Activated gamma-delta T cell treated with anti-CD3 and anti-CD28 coated beads, Interleukin-2, amount 50 U/mL, for 16 hours (primary cell): ENCODE results near the gene SPG7.
A peak's percentile ranks its signal among the peaks of the same experiment; 100 is the strongest.

Experiments
- DNase-seq: peaks from one replicate; pipeline ENCODE4 v3.0.0-alpha.2; 2020; ENCODE audit warnings: low read depth

SPG7 gene

GRCh38 chr16:89485701-89486246 lies 22.4 kb upstream of the SPG7 start:
- DNase-seq, result no peak

- DNase-seq, result peak; percentile 77
Measured at GRCh38 chr16:89489040-89489897, 18.9 kb upstream of the SPG7 start.

GRCh38 chr16:89489898-89490438 lies 18.2 kb upstream of the SPG7 start:
- no peak for DNase-seq

GRCh38 chr16:89490439-89491237 lies 17.6 kb upstream of the SPG7 start, which contains the start of gene ANKRD11:
Gene ANKRD11, minus strand, starts transcription at chr16:89490561. Its CDS starts 173,542 bp downstream, at chr16:89317019.
- DNase-seq, result peak; percentile 96

GRCh38 chr16:89491238-89491869 lies 16.8 kb upstream of the SPG7 start:
- DNase-seq, result no peak

GRCh38 chr16:89491974-89492687 lies 16.1 kb upstream of the SPG7 start:
- DNase-seq, result no peak

- no peak for DNase-seq
Measured at GRCh38 chr16:89493776-89494175, 14.4 kb upstream of the SPG7 start.

- no peak for DNase-seq
Measured at GRCh38 chr16:89495121-89495520, 13.1 kb upstream of the SPG7 start.

- no peak for DNase-seq
Measured at GRCh38 chr16:89498839-89499238, 9.4 kb upstream of the SPG7 start.

GRCh38 chr16:89499767-89500166 lies 8.4 kb upstream of the SPG7 start:
- no peak for DNase-seq

- no peak for DNase-seq
Measured at GRCh38 chr16:89502081-89502843, 5.9 kb upstream of the SPG7 start.

- no peak for DNase-seq
Measured at GRCh38 chr16:89504091-89504490, 4.1 kb upstream of the SPG7 start.

GRCh38 chr16:89505204-89506112 lies 2.7 kb upstream of the SPG7 start:
- DNase-seq, result peak; percentile 82

- DNase-seq, result no peak
Measured at GRCh38 chr16:89506113-89506504, 2.1 kb upstream of the SPG7 start.

- peak; percentile 17 for DNase-seq
Measured at GRCh38 chr16:89506791-89507191, 1.4 kb upstream of the SPG7 start.

GRCh38 chr16:89507214-89507833 lies 879 bp upstream of the SPG7 start:
- no peak for DNase-seq

GRCh38 chr16:89510526-89510925 lies 2.3 kb downstream of the SPG7 start:
- DNase-seq, result no peak

GRCh38 chr16:89511374-89511773 lies 3.2 kb downstream of the SPG7 start:
- DNase-seq, result no peak

GRCh38 chr16:89512453-89512852 lies 4.2 kb downstream of the SPG7 start:
- DNase-seq, result no peak
